ENCODE measurements around the gene FBXW12. TPM values are rescaled to one million over a fixed set of nuclear protein-coding genes. Genes with fewer than 3 reads are reported as not detected.
"Not testable (repeated sequence)": the region's sequence is repeated elsewhere in the genome, so short reads cannot be mapped to it uniquely, and the experiment has no call there.

Gene FBXW12
- total RNA-seq, result 0.52 TPM

DNA sequence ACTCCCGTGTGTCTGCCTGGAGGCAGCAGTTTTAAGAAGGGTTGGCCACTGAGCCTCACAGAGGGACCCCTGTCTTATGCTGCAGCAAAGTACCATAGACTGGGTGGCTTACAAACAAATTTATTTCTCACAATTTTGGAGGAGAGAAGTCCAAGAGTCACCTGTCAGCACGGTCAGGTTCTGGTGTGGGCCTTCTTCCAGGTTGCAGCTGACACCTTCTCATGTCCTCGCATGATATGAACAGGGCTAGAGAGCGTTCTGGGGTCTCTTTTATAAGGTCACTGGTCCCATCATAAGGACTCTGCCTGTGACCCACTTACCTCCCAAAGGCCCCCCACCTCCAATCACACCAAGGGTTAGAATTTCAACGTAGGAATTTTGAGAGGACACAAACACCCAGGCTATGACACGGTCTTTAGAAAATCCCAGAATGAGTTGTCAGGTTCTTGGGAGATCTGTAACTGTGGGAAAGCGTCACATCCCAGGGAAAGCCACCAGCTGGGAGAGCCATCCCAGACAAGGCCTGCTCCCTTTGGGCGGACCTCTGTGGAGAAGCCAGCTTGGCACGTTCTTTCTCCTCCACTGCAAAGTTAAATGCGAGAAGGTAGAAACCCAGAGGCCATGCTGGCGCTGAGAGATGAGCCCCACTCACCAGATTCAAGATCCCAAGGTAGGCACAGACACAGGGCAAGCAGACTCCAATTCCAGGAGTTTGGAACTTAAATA is at the start of gene FBXW12:
TSS of gene FBXW12 (plus strand) at position 569 of the 726 bp plus-strand sequence. CDS start 549 bp downstream, outside the sequence.
- Histone ChIP-seq H3K9me3 (ENCODE audit: control insufficient read depth in 3 of 3, low read length in 3 of 3) (no peaks in the 10 kb centered on the region), H3K4me3 (ENCODE audit: low read length in 3 of 3) (no peak within 1 kb of the TSS), H3K4me1 (ENCODE audit: control insufficient read depth in 3 of 3, insufficient read depth in 3 of 3, low read length in 3 of 3) (no peaks in the 10 kb centered on the region), H3K27me3 (ENCODE audit: control insufficient read depth in 3 of 3, insufficient read depth in 3 of 3, low read length in 3 of 3) (no peaks in the 10 kb centered on the region), H3K9ac (ENCODE audit: low read depth in 1 of 3, low read length in 3 of 3) (no peak within 1 kb of the TSS), H3K36me3 (ENCODE audit: control insufficient read depth in 3 of 3, insufficient read depth in 3 of 3, low read length in 3 of 3) (no peaks in the 10 kb centered on the region), H3K27ac (ENCODE audit: low read depth, low read length) (no peak within 1 kb of the TSS)

DNA sequence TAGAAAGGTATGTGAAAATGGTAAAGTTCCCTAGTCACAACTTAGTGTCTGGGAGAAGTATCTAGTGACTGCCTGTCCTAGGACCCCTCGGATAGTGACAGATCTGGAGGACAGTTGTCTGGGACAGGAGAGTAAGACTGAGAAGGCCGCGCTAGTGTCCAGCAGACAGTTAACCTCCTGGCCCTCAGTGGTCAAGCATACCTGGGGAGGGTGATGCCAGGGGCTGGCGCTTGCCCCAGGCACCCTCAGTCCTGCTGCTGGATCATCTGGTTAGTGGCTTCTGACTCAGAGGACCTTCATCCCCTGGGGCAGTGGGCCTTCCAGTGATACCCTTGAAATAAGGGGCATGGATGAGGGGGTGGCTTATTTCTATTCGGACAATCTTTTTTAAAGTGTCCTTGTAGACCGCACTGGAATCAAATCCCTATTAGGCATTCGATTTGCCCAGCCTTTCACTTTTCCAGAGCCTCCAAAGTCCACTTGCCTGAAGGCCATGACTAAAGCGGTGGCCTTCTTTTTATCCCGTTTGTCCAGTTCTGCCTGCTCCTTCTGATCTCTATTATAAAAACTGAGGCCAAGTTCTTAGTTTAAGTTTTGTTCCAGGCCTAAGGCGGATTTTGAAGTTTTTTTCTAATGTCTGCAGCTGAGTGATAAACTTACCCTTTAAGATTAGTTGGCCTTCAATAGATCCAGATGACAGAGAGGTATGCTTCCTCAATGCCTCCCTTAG is 40.1 kb upstream of the FBXW12 start:
- not testable (repeated sequence) for H3K4me1 ChIP-seq (ENCODE audit: control insufficient read depth in 3 of 3, insufficient read depth in 3 of 3, low read length in 3 of 3); H3K36me3 ChIP-seq (ENCODE audit: control insufficient read depth in 3 of 3, insufficient read depth in 3 of 3, low read length in 3 of 3); H3K27me3 ChIP-seq (ENCODE audit: control insufficient read depth in 3 of 3, insufficient read depth in 3 of 3, low read length in 3 of 3); H3K9ac ChIP-seq (ENCODE audit: low read depth in 1 of 3, low read length in 3 of 3); H3K9me3 ChIP-seq (ENCODE audit: control insufficient read depth in 3 of 3, low read length in 3 of 3); H3K4me3 ChIP-seq (ENCODE audit: low read length in 3 of 3); H3K27ac ChIP-seq (ENCODE audit: low read depth, low read length)

DNA sequence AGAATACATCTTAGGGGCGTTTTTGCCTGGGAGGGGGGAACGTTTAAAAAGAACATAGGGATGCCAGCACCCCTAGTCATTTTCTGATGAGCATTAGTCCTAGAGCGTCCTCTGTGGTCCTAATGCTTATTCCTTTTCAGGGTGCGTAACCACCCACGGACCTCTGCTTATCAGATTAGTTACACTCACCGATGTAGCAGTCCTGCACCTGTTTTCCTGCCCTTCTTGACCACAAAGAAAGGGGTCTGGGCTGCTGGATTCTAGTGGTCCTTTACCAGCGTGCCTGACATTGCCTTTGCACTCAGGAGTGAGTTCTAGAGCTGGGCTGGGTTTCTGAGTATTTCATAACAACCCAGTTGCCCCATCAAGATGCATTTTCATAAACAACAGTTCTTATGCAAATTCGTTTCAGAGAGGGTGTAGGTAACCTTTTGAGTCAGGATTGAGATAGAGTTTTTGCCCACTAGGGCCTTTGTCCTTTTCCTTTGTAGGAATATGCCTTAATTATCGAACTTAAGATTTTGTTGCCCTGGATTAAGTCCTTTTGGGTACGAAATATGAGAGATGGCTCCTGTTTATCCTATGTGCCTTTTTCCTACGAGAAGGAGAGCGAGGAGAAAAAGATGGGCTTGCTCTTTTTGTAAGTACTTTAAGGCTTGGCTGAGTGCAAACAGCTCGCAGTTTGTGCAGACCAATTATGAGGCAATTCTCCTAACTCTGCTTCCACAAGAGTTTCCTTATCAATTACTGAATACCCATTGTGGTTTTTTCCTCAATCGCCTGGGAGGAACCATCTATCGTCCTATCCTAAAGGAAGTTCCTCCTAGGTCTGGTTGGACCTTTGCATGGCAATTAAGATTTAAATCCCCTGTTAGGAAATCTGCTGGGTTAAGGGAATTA is 38.4 kb upstream of the FBXW12 start, which contains the start of gene SPINK8:
TSS of gene SPINK8 (minus strand) at position 316 of the 900 bp plus-strand sequence. CDS start 5,320 bp downstream, outside the sequence.
- not testable (repeated sequence) for H3K4me3 ChIP-seq (ENCODE audit: low read length in 3 of 3); H3K9ac ChIP-seq (ENCODE audit: low read depth in 1 of 3, low read length in 3 of 3); H3K4me1 ChIP-seq (ENCODE audit: control insufficient read depth in 3 of 3, insufficient read depth in 3 of 3, low read length in 3 of 3); H3K36me3 ChIP-seq (ENCODE audit: control insufficient read depth in 3 of 3, insufficient read depth in 3 of 3, low read length in 3 of 3); H3K9me3 ChIP-seq (ENCODE audit: control insufficient read depth in 3 of 3, low read length in 3 of 3); H3K27me3 ChIP-seq (ENCODE audit: control insufficient read depth in 3 of 3, insufficient read depth in 3 of 3, low read length in 3 of 3); H3K27ac ChIP-seq (ENCODE audit: low read depth, low read length)

DNA sequence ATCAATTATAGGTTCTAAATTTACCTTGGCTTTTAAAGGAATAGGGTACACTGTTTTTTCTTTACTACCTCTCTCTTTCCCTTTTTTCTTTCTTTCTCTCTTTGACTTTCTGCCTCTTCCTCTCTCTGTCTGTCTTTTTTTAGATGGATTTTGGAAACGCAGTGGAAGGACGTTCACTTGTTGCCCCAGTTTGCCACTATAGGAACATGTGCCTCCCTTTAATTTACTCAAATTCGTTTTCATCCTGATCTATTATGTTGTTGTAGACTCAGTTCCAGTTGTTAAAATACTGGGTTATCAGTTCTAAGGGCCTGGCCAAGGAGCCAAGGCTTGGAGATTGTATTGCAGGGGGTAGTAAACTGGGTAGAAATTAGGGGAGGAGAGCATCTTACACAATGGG is 37.4 kb upstream of the FBXW12 start:
- Histone ChIP-seq H3K9ac (ENCODE audit: low read depth in 1 of 3, low read length in 3 of 3) (no peak overlapping the region), H3K9me3 (ENCODE audit: control insufficient read depth in 3 of 3, low read length in 3 of 3) (no peaks in the 10 kb centered on the region), H3K4me3 (ENCODE audit: low read length in 3 of 3) (no peak overlapping the region), H3K27me3 (ENCODE audit: control insufficient read depth in 3 of 3, insufficient read depth in 3 of 3, low read length in 3 of 3) (no peaks in the 10 kb centered on the region), H3K4me1 (ENCODE audit: control insufficient read depth in 3 of 3, insufficient read depth in 3 of 3, low read length in 3 of 3) (no peaks in the 10 kb centered on the region), H3K27ac (ENCODE audit: low read depth, low read length) (no peak overlapping the region), H3K36me3 (ENCODE audit: control insufficient read depth in 3 of 3, insufficient read depth in 3 of 3, low read length in 3 of 3) (no peaks in the 10 kb centered on the region)

GRCh38 chr3:48335286-48335685 is 36.7 kb upstream of the FBXW12 start:
- not testable (repeated sequence) for H3K27ac ChIP-seq (ENCODE audit: low read depth, low read length); H3K27me3 ChIP-seq (ENCODE audit: control insufficient read depth in 3 of 3, insufficient read depth in 3 of 3, low read length in 3 of 3); H3K4me3 ChIP-seq (ENCODE audit: low read length in 3 of 3)

GRCh38 chr3:48337536-48337935 is 34.5 kb upstream of the FBXW12 start:
- H3K36me3 ChIP-seq (ENCODE audit: control insufficient read depth in 3 of 3, insufficient read depth in 3 of 3, low read length in 3 of 3); H3K9ac ChIP-seq (ENCODE audit: low read depth in 1 of 3, low read length in 3 of 3); H3K4me1 ChIP-seq (ENCODE audit: control insufficient read depth in 3 of 3, insufficient read depth in 3 of 3, low read length in 3 of 3); H3K4me3 ChIP-seq (ENCODE audit: low read length in 3 of 3); H3K27me3 ChIP-seq (ENCODE audit: control insufficient read depth in 3 of 3, insufficient read depth in 3 of 3, low read length in 3 of 3); H3K9me3 ChIP-seq (ENCODE audit: control insufficient read depth in 3 of 3, low read length in 3 of 3); H3K27ac ChIP-seq (ENCODE audit: low read depth, low read length): not testable (repeated sequence)

More at GRCh38 chr3:48335286-48335685, 36.7 kb upstream of the FBXW12 start:
- H3K9ac ChIP-seq (ENCODE audit: low read depth in 1 of 3, low read length in 3 of 3); H3K4me1 ChIP-seq (ENCODE audit: control insufficient read depth in 3 of 3, insufficient read depth in 3 of 3, low read length in 3 of 3); H3K36me3 ChIP-seq (ENCODE audit: control insufficient read depth in 3 of 3, insufficient read depth in 3 of 3, low read length in 3 of 3); H3K9me3 ChIP-seq (ENCODE audit: control insufficient read depth in 3 of 3, low read length in 3 of 3): not testable (repeated sequence)

DNA sequence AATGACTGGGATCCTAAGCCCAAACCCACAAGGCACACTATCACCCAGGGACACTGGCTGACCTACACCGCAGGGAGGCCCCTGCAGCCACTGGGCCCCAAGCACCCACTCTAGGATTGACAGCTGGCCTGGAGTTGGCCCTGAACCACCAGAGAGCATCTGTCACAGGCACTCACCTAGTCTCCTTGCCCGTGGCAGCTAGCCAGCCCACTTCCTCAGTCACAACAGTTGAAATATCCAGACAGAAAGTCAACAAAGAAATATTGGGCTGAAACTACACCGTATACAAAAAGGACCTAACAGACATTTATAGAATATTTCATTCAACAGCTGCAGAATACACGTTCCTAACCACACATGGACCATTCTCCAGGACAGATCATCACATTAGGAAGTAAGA is 33.4 kb upstream of the FBXW12 start:
- Histone ChIP-seq H3K27ac (ENCODE audit: low read depth, low read length) (no peak overlapping the region), H3K27me3 (ENCODE audit: control insufficient read depth in 3 of 3, insufficient read depth in 3 of 3, low read length in 3 of 3) (no peaks in the 10 kb centered on the region), H3K4me3 (ENCODE audit: low read length in 3 of 3) (no peak overlapping the region), H3K4me1 (ENCODE audit: control insufficient read depth in 3 of 3, insufficient read depth in 3 of 3, low read length in 3 of 3) (no peaks in the 10 kb centered on the region), H3K9ac (ENCODE audit: low read depth in 1 of 3, low read length in 3 of 3) (no peak overlapping the region), H3K9me3 (ENCODE audit: control insufficient read depth in 3 of 3, low read length in 3 of 3) (no peaks in the 10 kb centered on the region), H3K36me3 (ENCODE audit: control insufficient read depth in 3 of 3, insufficient read depth in 3 of 3, low read length in 3 of 3) (no peaks in the 10 kb centered on the region)

GRCh38 chr3:48343432-48343831 is 28.6 kb upstream of the FBXW12 start:
- Histone ChIP-seq H3K27ac (ENCODE audit: low read depth, low read length) (no peak overlapping the region), H3K4me1 (ENCODE audit: control insufficient read depth in 3 of 3, insufficient read depth in 3 of 3, low read length in 3 of 3) (no peaks in the 10 kb centered on the region), H3K27me3 (ENCODE audit: control insufficient read depth in 3 of 3, insufficient read depth in 3 of 3, low read length in 3 of 3) (no peaks in the 10 kb centered on the region), H3K9me3 (ENCODE audit: control insufficient read depth in 3 of 3, low read length in 3 of 3) (no peaks in the 10 kb centered on the region), H3K4me3 (ENCODE audit: low read length in 3 of 3) (no peak overlapping the region), H3K9ac (ENCODE audit: low read depth in 1 of 3, low read length in 3 of 3) (no peak overlapping the region), H3K36me3 (ENCODE audit: control insufficient read depth in 3 of 3, insufficient read depth in 3 of 3, low read length in 3 of 3) (no peaks in the 10 kb centered on the region)

DNA sequence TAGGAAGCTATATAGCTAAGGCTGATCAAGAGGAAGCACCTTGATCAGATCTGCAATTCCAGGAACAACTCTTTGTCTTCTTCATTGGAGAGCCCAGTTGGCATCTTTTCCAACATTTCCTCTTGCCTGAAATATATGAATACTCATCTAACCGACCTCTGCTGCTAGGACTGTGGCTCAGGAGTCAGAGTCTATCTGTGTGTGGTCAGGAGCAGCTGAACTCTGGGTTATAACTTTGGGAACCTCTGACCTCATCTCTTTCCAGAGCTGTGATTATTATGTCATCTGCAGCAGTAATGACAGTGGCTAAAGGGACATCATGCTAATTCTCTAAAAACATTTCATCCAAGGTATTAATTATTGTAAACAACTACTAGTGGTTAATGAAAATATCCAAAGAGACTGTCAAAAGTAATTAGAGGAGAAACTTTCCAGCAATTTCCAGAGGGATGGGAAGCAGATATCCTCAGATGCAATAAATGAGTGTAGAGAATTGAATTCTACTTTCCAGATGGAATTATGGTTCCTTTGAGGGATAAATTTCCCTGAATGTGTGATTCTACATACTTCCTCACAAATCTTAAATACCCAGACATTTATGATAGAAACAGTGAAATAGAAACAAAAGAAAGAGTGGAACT is 27.0 kb upstream of the FBXW12 start:
- Histone ChIP-seq H3K27me3 (ENCODE audit: control insufficient read depth in 3 of 3, insufficient read depth in 3 of 3, low read length in 3 of 3) (no peaks in the 10 kb centered on the region), H3K9me3 (ENCODE audit: control insufficient read depth in 3 of 3, low read length in 3 of 3) (no peaks in the 10 kb centered on the region), H3K4me1 (ENCODE audit: control insufficient read depth in 3 of 3, insufficient read depth in 3 of 3, low read length in 3 of 3) (no peaks in the 10 kb centered on the region), H3K9ac (ENCODE audit: low read depth in 1 of 3, low read length in 3 of 3) (no peak overlapping the region), H3K4me3 (ENCODE audit: low read length in 3 of 3) (no peak overlapping the region), H3K36me3 (ENCODE audit: control insufficient read depth in 3 of 3, insufficient read depth in 3 of 3, low read length in 3 of 3) (no peaks in the 10 kb centered on the region), H3K27ac (ENCODE audit: low read depth, low read length) (no peak overlapping the region)
